Retinal pigment epithelial cell (primary cell): ENCODE measurements around the gene KLHDC10.
"Not testable (repeated sequence)": the region's sequence is repeated elsewhere in the genome, so short reads cannot be mapped to it uniquely, and the experiment has no call there.

ENCODE experiments used
- DNase-seq: peaks from one replicate; pipeline ENCODE4 v3.0.0-alpha.2; 2010; ENCODE audit warnings: low read depth
- H3K4me3 ChIP-seq: 2 replicates; pipeline ENCODE4 v1.5.1; 2011; ENCODE audit warnings: mild to moderate bottlenecking, low read length, control low read depth, moderate library complexity
- CTCF ChIP-seq: conservative IDR thresholded peaks from 2 replicates; pipeline ENCODE4 v1.5.1; 2011; ENCODE audit warnings: low read depth, low read length, control low read depth, inconsistent platforms

KLHDC10 gene

GRCh38 chr7:130084037-130084875 lies 13.9 kb downstream of the KLHDC10 start:
- no peak for DNase-seq
- H3K4me3 ChIP-seq, result no peak overlapping the region
- peak; percentile 61 for TF ChIP-seq CTCF

- DNase-seq, H3K4me3 ChIP-seq: not testable (repeated sequence)
Measured at GRCh38 chr7:130085235-130085634, 14.9 kb downstream of the KLHDC10 start.

- no peak overlapping the region for H3K4me3 ChIP-seq
- TF ChIP-seq CTCF, result no peak
- DNase-seq, result no peak
Measured at GRCh38 chr7:130086938-130087337, 16.6 kb downstream of the KLHDC10 start.

- no peak overlapping the region for H3K4me3 ChIP-seq
- no peak for DNase-seq
- no peak for TF ChIP-seq CTCF
Measured at GRCh38 chr7:130087364-130087763, 17.0 kb downstream of the KLHDC10 start.

GRCh38 chr7:130090745-130091532 lies 20.6 kb downstream of the KLHDC10 start:
- no peak for DNase-seq
- H3K4me3 ChIP-seq, result no peak overlapping the region
- TF ChIP-seq CTCF, result no peak

- no peak for TF ChIP-seq CTCF
- H3K4me3 ChIP-seq, result no peak overlapping the region
- DNase-seq, result no peak
Measured at GRCh38 chr7:130091999-130092398, 21.7 kb downstream of the KLHDC10 start.

GRCh38 chr7:130092598-130092997 lies 22.3 kb downstream of the KLHDC10 start:
- no peak for TF ChIP-seq CTCF
- H3K4me3 ChIP-seq, result no peak overlapping the region
- DNase-seq, result no peak
